Testis (tissue), 2 donors: ENCODE results near the gene ADAP1.

Source experiments
- POLR2A ChIP-seq: fragments of 450-650 bp; IDR thresholded peaks from one replicate; pipeline ENCODE4 v1.6.1; 2017; ENCODE audit warnings: antibody characterized with exemption, mild to moderate bottlenecking, moderate library complexity
- TF ChIP-seq, protein P1 (sequence below), 3 experiments: fragments of 450-650 bp in 2 of 3; fragments of 200-600 bp in 1 of 3; sonication (generic) in 1 of 3; IDR thresholded peaks; one replicate each; pipeline ENCODE4 v1.5.1; 2016 to 2019; ENCODE audit warnings: antibody characterized with exemption in 3 of 3, mild to moderate bottlenecking in 2 of 3, moderate library complexity in 1 of 3

DNA sequence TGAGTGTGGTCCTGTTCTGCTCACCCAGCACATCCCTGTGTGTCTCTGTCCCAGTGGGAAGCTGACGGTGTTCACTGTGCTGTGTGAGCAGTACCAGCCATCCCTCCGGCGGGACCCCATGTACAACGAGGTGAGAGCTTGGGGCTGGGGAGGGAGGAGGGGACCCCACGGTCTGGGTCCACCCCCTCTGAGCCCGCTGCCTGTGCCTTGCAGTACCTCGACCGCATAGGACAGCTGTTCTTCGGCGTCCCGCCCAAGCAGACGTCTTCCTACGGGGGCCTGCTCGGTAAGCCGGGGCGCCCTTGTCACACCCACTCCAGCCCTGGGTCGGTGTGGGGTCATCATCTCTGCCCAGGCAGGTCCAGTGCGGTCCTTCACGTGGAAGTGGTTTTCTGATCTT, 60.8 kb downstream of the ADAP1 start:
- TF ChIP-seq, protein P1, sequence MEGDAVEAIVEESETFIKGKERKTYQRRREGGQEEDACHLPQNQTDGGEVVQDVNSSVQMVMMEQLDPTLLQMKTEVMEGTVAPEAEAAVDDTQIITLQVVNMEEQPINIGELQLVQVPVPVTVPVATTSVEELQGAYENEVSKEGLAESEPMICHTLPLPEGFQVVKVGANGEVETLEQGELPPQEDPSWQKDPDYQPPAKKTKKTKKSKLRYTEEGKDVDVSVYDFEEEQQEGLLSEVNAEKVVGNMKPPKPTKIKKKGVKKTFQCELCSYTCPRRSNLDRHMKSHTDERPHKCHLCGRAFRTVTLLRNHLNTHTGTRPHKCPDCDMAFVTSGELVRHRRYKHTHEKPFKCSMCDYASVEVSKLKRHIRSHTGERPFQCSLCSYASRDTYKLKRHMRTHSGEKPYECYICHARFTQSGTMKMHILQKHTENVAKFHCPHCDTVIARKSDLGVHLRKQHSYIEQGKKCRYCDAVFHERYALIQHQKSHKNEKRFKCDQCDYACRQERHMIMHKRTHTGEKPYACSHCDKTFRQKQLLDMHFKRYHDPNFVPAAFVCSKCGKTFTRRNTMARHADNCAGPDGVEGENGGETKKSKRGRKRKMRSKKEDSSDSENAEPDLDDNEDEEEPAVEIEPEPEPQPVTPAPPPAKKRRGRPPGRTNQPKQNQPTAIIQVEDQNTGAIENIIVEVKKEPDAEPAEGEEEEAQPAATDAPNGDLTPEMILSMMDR (IDR thresholded peaks at IDR 0.05), result no peak
- TF ChIP-seq POLR2A, result no peak
